Chondrocyte (in vitro differentiated cells): ENCODE measurements around the gene CTXN1. TPM values are rescaled to one million over a fixed set of nuclear protein-coding genes. Genes with fewer than 3 reads are reported as not detected.
"Not testable (repeated sequence)": the region's sequence is repeated elsewhere in the genome, so short reads cannot be mapped to it uniquely, and the experiment has no call there.

ENCODE experiments used
- DNase-seq: peaks from one replicate; pipeline ENCODE4 v3.0.0; 2021; ENCODE audit warnings: mixed read lengths, low spot score
- H3K27ac Mint-ChIP-seq: one replicate; pipeline ENCODE4 v1.8.0; 2021; ENCODE audit warnings: mild to moderate bottlenecking, moderate library complexity, mixed read lengths; ENCODE audit not compliant: unreplicated experiment
- H3K27me3 Mint-ChIP-seq: 2 replicates; pipeline ENCODE4 v1.8.0; 2021; ENCODE audit warnings: low read depth, mixed read lengths
- H3K36me3 Mint-ChIP-seq: 2 replicates; pipeline ENCODE4 v1.8.0; 2021; ENCODE audit warnings: low read depth, mixed read lengths
- H3K4me1 Mint-ChIP-seq: 2 replicates; pipeline ENCODE4 v1.8.0; 2021; ENCODE audit warnings: low read depth, mild to moderate bottlenecking, mixed read lengths
- H3K4me3 Mint-ChIP-seq: one replicate; pipeline ENCODE4 v1.8.0; 2021; ENCODE audit warnings: mild to moderate bottlenecking, moderate library complexity, mixed read lengths; ENCODE audit not compliant: unreplicated experiment
- H3K9me3 Mint-ChIP-seq: 2 replicates; pipeline ENCODE4 v1.8.0; 2021; ENCODE audit warnings: low read depth, mixed read lengths
- total RNA-seq: library from RNA; stranded (reverse); gene quantifications from 3 replicates; pipeline ENCODE4 v1.2.1, GENCODE V29; 2021
- TF ChIP-seq, protein P1 (sequence below): fragments of 200-600 bp; sonication (generic); IDR thresholded peaks from 2 replicates; pipeline ENCODE4 v1.5.0; 2021; ENCODE audit warnings: antibody characterized with exemption, mild to moderate bottlenecking, moderate library complexity

The CTXN1 gene
- total RNA-seq, 1 donor from 2014 or later: 36.0 TPM

GRCh38 chr19:7899751-7900378 lies 26.1 kb downstream of the CTXN1 start:
- TF ChIP-seq, protein P1, sequence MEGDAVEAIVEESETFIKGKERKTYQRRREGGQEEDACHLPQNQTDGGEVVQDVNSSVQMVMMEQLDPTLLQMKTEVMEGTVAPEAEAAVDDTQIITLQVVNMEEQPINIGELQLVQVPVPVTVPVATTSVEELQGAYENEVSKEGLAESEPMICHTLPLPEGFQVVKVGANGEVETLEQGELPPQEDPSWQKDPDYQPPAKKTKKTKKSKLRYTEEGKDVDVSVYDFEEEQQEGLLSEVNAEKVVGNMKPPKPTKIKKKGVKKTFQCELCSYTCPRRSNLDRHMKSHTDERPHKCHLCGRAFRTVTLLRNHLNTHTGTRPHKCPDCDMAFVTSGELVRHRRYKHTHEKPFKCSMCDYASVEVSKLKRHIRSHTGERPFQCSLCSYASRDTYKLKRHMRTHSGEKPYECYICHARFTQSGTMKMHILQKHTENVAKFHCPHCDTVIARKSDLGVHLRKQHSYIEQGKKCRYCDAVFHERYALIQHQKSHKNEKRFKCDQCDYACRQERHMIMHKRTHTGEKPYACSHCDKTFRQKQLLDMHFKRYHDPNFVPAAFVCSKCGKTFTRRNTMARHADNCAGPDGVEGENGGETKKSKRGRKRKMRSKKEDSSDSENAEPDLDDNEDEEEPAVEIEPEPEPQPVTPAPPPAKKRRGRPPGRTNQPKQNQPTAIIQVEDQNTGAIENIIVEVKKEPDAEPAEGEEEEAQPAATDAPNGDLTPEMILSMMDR: no peak
- Mint-ChIP-seq H3K27me3 (no peaks in the 10 kb centered on the region), H3K36me3 (peaks cover 6% of the 10 kb centered on the region), H3K4me3 (no peak overlapping the region), H3K9me3 (no peaks in the 10 kb centered on the region), H3K27ac (no peak overlapping the region), H3K4me1 (peaks cover 14% of the 10 kb centered on the region)
- peak; percentile 94 for DNase-seq

GRCh38 chr19:7898967-7899366 lies 27.0 kb downstream of the CTXN1 start:
- H3K9me3 Mint-ChIP-seq: no peaks in the 10 kb centered on the region
- no peak overlapping the region for H3K27ac Mint-ChIP-seq
- H3K36me3 Mint-ChIP-seq: peaks cover 6% of the 10 kb centered on the region
- H3K4me1 Mint-ChIP-seq: peaks cover 12% of the 10 kb centered on the region
- no peak overlapping the region for H3K4me3 Mint-ChIP-seq
- no peaks in the 10 kb centered on the region for H3K27me3 Mint-ChIP-seq
- DNase-seq: no peak
- TF ChIP-seq, protein P1: no peak

GRCh38 chr19:7897292-7897691 lies 28.6 kb downstream of the CTXN1 start:
- no peak overlapping the region for H3K27ac Mint-ChIP-seq
- peaks cover 6% of the 10 kb centered on the region for H3K36me3 Mint-ChIP-seq
- TF ChIP-seq, protein P1: no peak
- no peaks in the 10 kb centered on the region for H3K27me3 Mint-ChIP-seq
- H3K4me1 Mint-ChIP-seq: peaks cover 7% of the 10 kb centered on the region
- no peak for DNase-seq
- no peak overlapping the region for H3K4me3 Mint-ChIP-seq
- no peaks in the 10 kb centered on the region for H3K9me3 Mint-ChIP-seq

- Mint-ChIP-seq H3K9me3 (no peaks in the 10 kb centered on the region), H3K36me3 (peaks cover 6% of the 10 kb centered on the region), H3K4me1 (peaks cover 15% of the 10 kb centered on the region), H3K4me3 (no peak overlapping the region), H3K27ac (no peak overlapping the region), H3K27me3 (no peaks in the 10 kb centered on the region)
- TF ChIP-seq, protein P1: no peak
- no peak for DNase-seq
These were observed 30.4 kb downstream of the CTXN1 start for GRCh38 chr19:7895565-7895964.

GRCh38 chr19:7894612-7895309 lies 31.2 kb downstream of the CTXN1 start:
- Mint-ChIP-seq H3K4me3 (no peak overlapping the region), H3K9me3 (no peaks in the 10 kb centered on the region), H3K27ac (no peak overlapping the region), H3K27me3 (no peaks in the 10 kb centered on the region), H3K36me3 (peaks cover 5% of the 10 kb centered on the region), H3K4me1 (peaks cover 15% of the 10 kb centered on the region)
- TF ChIP-seq, protein P1: no peak
- DNase-seq: no peak

- not testable (repeated sequence) for H3K27me3 Mint-ChIP-seq, H3K36me3 Mint-ChIP-seq, H3K9me3 Mint-ChIP-seq, DNase-seq, H3K4me3 Mint-ChIP-seq
- peaks cover 20% of the 10 kb centered on the region for H3K4me1 Mint-ChIP-seq
- H3K27ac Mint-ChIP-seq: peak overlapping the region; percentile 85
These were observed 32.4 kb downstream of the CTXN1 start for GRCh38 chr19:7893362-7894101.
